GM18499 (cell line): ENCODE measurements around the gene HOXB9.

Source experiments
- ATAC-seq: cut with Tn5 transposase; IDR thresholded peaks from one replicate; pipeline ENCODE4 v1.9.1; 2021; ENCODE audit warnings: moderate number of reproducible peaks; ENCODE audit not compliant: insufficient read depth, unreplicated experiment

Gene HOXB9

GRCh38 chr17:48574505-48575065 lies 51.6 kb downstream of the HOXB9 start:
- ATAC-seq: no peak

- no peak for ATAC-seq
Observed at GRCh38 chr17:48571826-48572417, 54.2 kb downstream of the HOXB9 start.
